ENCODE measurements around the gene TPMT. TPM values are rescaled to one million over a fixed set of nuclear protein-coding genes. Genes with fewer than 3 reads are reported as not detected.

TPMT gene
- total RNA-seq, 4 donors from 2014 or later = 16.3 to 50.8 (median 26.4) TPM

DNA sequence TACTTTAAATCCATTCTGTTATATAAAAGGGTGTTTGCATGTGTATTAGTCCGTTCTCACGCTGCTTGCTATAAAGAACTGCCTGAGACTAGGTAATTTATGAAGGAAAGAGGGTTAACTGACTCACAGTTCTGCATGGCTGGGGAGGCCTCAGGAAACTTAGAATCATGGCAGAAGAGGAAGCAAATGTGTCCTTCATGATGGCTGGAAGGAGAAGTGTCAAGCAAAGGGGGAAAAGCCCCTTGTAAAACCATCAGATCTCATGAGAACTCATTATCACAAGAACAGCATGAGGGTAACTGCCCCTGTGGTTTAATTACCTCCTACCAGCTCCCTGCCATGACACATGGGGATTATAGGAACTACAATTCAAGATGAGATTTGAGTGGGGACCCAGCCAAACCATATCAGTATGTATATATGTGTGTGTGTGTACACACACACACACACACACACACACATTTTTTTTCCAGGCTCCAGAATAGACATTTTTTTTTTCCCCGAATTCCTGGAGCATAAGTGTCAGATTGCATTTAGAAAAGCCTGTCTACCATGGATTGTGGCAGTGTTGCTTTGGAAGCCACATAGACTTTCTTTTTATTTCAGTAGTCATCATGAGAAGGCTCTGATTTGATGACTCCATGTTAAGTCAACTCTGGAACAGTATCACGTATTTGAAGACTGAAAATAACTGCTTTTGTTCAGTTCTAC is 31.8 kb upstream of the TPMT start:
- Histone ChIP-seq H3K4me3 (no peak overlapping the region), H3K27me3 (no peaks in the 10 kb centered on the region), H3K27ac (no peak overlapping the region), H3K4me1 (no peaks in the 10 kb centered on the region), H3K36me3 (peaks cover 0 to 13% (median 0%) of the 10 kb centered on the region in 3 donors), H3K9me3 (no peaks in the 10 kb centered on the region)
- DNase-seq = no peak
- TF ChIP-seq POLR2A (IDR thresholded peaks at IDR 0.05) = no peak
- TF ChIP-seq, protein P1, sequence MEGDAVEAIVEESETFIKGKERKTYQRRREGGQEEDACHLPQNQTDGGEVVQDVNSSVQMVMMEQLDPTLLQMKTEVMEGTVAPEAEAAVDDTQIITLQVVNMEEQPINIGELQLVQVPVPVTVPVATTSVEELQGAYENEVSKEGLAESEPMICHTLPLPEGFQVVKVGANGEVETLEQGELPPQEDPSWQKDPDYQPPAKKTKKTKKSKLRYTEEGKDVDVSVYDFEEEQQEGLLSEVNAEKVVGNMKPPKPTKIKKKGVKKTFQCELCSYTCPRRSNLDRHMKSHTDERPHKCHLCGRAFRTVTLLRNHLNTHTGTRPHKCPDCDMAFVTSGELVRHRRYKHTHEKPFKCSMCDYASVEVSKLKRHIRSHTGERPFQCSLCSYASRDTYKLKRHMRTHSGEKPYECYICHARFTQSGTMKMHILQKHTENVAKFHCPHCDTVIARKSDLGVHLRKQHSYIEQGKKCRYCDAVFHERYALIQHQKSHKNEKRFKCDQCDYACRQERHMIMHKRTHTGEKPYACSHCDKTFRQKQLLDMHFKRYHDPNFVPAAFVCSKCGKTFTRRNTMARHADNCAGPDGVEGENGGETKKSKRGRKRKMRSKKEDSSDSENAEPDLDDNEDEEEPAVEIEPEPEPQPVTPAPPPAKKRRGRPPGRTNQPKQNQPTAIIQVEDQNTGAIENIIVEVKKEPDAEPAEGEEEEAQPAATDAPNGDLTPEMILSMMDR (IDR thresholded peaks at IDR 0.05) = no peak

DNA sequence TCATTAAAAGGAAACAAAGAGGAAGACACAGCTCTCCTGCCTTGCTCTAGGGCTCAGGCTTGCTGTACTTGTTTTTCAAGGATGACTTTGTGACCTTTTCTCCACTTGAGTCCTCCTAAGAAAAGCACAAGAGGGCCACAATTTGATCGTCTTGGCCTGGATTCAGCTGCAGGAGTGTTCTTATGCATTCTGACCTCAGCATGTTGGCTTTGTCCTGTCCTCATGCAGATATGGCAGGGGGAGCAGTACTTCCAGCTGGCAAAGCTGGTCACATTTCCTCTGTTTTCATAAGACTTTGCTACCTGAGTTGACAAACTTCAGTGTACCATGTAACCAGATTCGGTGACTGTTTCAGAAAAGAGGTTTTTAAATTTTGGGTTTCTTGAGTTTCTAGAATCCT is 31.2 kb upstream of the TPMT start:
- DNase-seq = no peak
- TF ChIP-seq, protein P1 (IDR thresholded peaks at IDR 0.05) = no peak
- TF ChIP-seq POLR2A (IDR thresholded peaks at IDR 0.05) = no peak
- Histone ChIP-seq H3K36me3 (peaks cover 0 to 7% (median 0%) of the 10 kb centered on the region in 3 donors), H3K9me3 (no peaks in the 10 kb centered on the region), H3K4me1 (no peaks in the 10 kb centered on the region), H3K27me3 (no peaks in the 10 kb centered on the region), H3K4me3 (no peak overlapping the region), H3K27ac (no peak overlapping the region)

DNA sequence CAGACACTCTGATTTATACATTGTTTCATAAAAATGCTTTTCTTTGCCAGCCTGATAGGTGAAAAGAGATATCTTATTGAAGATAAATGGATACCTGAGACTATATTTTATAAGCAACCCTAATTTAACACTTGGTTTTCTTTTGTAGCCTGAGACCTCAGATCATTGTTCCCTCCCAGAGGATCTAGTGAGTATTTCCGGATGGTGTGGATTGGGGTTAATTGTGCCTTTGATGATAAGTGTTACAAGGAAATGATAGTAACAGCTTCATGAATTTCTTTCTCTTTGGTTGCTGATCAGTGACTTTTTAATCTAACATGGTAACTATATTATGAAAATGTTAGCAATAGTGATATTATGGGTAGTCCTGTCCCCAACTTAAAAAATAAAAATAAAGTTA is 30.7 kb upstream of the TPMT start:
- H3K9me3 ChIP-seq = no peaks in the 10 kb centered on the region
- TF ChIP-seq, protein P1 (IDR thresholded peaks at IDR 0.05) = no peak
- TF ChIP-seq POLR2A (IDR thresholded peaks at IDR 0.05) = no peak
- DNase-seq = no peak
- no peak overlapping the region for H3K27ac ChIP-seq
- no peaks in the 10 kb centered on the region for H3K27me3 ChIP-seq
- no peak overlapping the region for H3K4me3 ChIP-seq
- no peaks in the 10 kb centered on the region for H3K4me1 ChIP-seq
- H3K36me3 ChIP-seq = peaks cover 0 to 6% (median 0%) of the 10 kb centered on the region in 3 donors

DNA sequence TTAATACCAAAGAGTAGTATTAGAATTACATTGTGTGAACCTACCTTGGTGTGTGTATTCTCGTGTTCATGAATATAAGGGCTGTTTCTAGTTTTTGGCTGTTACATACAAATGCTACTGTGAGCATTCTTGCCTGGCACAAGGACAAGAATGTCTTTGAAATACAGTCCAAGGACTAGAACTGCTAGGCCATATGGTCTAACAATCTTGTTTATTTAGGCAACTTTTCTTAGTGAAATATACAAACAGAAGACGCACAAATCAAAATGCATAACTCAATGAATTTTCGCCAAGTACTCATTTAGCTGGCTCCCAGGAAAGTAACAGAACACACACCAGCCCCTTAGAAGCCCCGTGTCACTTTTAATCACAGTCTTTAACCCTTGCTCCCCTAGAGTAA is 28.9 kb upstream of the TPMT start:
- DNase-seq = no peak
- H3K27ac ChIP-seq = no peak overlapping the region
- H3K27me3 ChIP-seq = no peaks in the 10 kb centered on the region
- no peaks in the 10 kb centered on the region for H3K4me1 ChIP-seq
- H3K36me3 ChIP-seq = peaks cover 0 to 6% (median 0%) of the 10 kb centered on the region in 3 donors
- TF ChIP-seq, protein P1 (IDR thresholded peaks at IDR 0.05) = no peak
- no peak for TF ChIP-seq POLR2A (IDR thresholded peaks at IDR 0.05)
- H3K9me3 ChIP-seq = no peaks in the 10 kb centered on the region
- H3K4me3 ChIP-seq = no peak overlapping the region

DNA sequence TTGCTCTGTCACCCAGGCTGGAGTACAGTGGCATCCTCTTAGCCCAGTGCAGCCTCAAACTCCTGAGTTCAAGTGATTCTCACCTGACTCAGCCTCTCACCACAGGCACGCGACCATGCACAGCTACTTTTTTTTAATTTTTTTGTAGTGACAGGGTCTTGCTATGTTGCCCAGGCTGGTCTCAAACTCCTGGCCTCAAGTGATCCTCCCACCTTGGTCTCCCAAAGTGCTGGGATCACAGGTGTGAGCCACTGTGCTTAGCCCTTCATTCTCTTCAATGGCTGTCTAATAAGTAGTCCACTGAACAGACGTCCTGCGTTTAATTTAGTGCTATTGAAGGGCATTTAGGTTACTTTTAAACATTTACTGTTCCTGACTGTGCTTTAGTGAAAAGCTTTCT is 27.7 kb upstream of the TPMT start:
- Histone ChIP-seq H3K27me3 (no peaks in the 10 kb centered on the region), H3K36me3 (peaks cover 0 to under 1% (median 0%) of the 10 kb centered on the region in 3 donors), H3K4me1 (no peaks in the 10 kb centered on the region), H3K27ac (no peak overlapping the region), H3K9me3 (no peaks in the 10 kb centered on the region), H3K4me3 (no peak overlapping the region)
- TF ChIP-seq POLR2A (IDR thresholded peaks at IDR 0.05) = no peak
- TF ChIP-seq, protein P1 (IDR thresholded peaks at IDR 0.05) = no peak
- no peak for DNase-seq

Measured in Peyer's patch (tissue), 4 donors.